OCI-LY7 (cell line): ENCODE data around the gene CHRNA5. TPM values are rescaled to one million over a fixed set of nuclear protein-coding genes. Genes with fewer than 3 reads are reported as not detected.
A peak's percentile ranks its signal among the peaks of the same experiment; 100 is the strongest.

ENCODE experiments used
- BruUV-seq: library from RNA; stranded (reverse); fragments of 400-500 nt; replicated peaks from 2 replicates; lab custom pipeline; 2021; lab: Mats Ljungman, UMichigan
- CTCF ChIA-PET: fragments of 300-600 bp; sonication (Branson Sonifier 250); formaldehyde crosslinking; loops from one replicate; lab custom pipeline; 2022; ENCODE audit warnings: antibody characterized with exemption; ENCODE audit not compliant: unreplicated experiment; lab: Charles Lee
- POLR2A ChIA-PET: fragments of 300-600 bp; sonication (Branson Sonifier 250); formaldehyde crosslinking; loops from one replicate; lab custom pipeline; 2022; ENCODE audit warnings: antibody characterized with exemption; lab: Charles Lee
- DNase-seq: peaks from one replicate; pipeline ENCODE4 v3.0.0-alpha.2; 2015; ENCODE audit warnings: low spot score
- H2AFZ ChIP-seq: fragments of 200-600 bp; sonication (generic), shearing (Covaris generic); 2 replicates; pipeline ENCODE4 v1.6.1; 2014; ENCODE audit warnings: mild to moderate bottlenecking, antibody characterized with exemption, low read length, moderate library complexity
- H3K27ac ChIP-seq: fragments of 200-600 bp; sonication (generic); 2 replicates; pipeline ENCODE4 v1.5.1; 2014; ENCODE audit warnings: mixed run types, low read depth, mild to moderate bottlenecking, moderate library complexity, low read length, inconsistent platforms; ENCODE audit not compliant: poor library complexity, severe bottlenecking
- H3K36me3 ChIP-seq: fragments of 200-600 bp; sonication (generic); 2 replicates; pipeline ENCODE4 v1.6.1; 2014; ENCODE audit warnings: mild to moderate bottlenecking, antibody characterized with exemption, low read length, moderate library complexity, mixed read lengths; ENCODE audit not compliant: insufficient read depth
- H3K4me1 ChIP-seq: fragments of 200-600 bp; sonication (generic); 2 replicates; pipeline ENCODE4 v1.5.1; 2014; ENCODE audit warnings: mild to moderate bottlenecking, low read length; ENCODE audit not compliant: insufficient read depth, poor library complexity, severe bottlenecking
- H3K4me2 ChIP-seq: fragments of 200-600 bp; sonication (generic); 2 replicates; pipeline ENCODE4 v1.6.1; 2014; ENCODE audit warnings: mild to moderate bottlenecking, low read length
- H3K4me3 ChIP-seq: fragments of 200-600 bp; sonication (generic); 2 replicates; pipeline ENCODE4 v1.5.1; 2014; ENCODE audit warnings: mild to moderate bottlenecking, low read depth, low read length; ENCODE audit not compliant: poor library complexity, severe bottlenecking
- H3K79me2 ChIP-seq: fragments of 200-600 bp; sonication (generic); 2 replicates; pipeline ENCODE4 v1.6.1; 2016; ENCODE audit warnings: low read depth, mild to moderate bottlenecking, low read length, moderate library complexity, mixed read lengths; ENCODE audit not compliant: insufficient read depth
- H3K9me2 ChIP-seq: fragments of 200-600 bp; sonication (generic); 2 replicates; pipeline ENCODE4 v1.6.1; 2016; ENCODE audit warnings: mild to moderate bottlenecking, low read length, mixed read lengths; ENCODE audit not compliant: insufficient read depth
- H3K9me3 ChIP-seq: fragments of 200-600 bp; sonication (generic); 2 replicates; pipeline ENCODE4 v1.6.1; 2014; ENCODE audit warnings: mild to moderate bottlenecking, mixed run types, low read length, mixed read lengths
- H4K20me1 ChIP-seq: fragments of 200-600 bp; sonication (generic); 2 replicates; pipeline ENCODE4 v1.6.1; 2014; ENCODE audit warnings: mild to moderate bottlenecking, antibody characterized with exemption, low read length, moderate library complexity, mixed read lengths; ENCODE audit not compliant: insufficient read depth
- EZH2phosphoT487 ChIP-seq: fragments of 200-600 bp; sonication (generic); IDR thresholded peaks from 2 replicates; pipeline ENCODE4 v1.6.1; 2018; ENCODE audit warnings: low read depth, borderline replicate concordance, mild to moderate bottlenecking, mixed run types, antibody characterized with exemption, low read length, moderate library complexity, mixed read lengths
- intact Hi-C: fragments of 100-400 bp; cut with micrococcal nuclease; formaldehyde crosslinking; loops from one replicate; pipeline ENCODE4 v1.10.0; 2022; ENCODE audit not compliant: unreplicated experiment
- total RNA-seq, 2 experiments: library from RNA; depleted of rRNA in 1 of 2; stranded (reverse); fragments of >200 nt in 1 of 2; shearing (Covaris generic) in 1 of 2; gene quantifications; 2 replicates each; pipeline ENCODE4 v1.2.3, GENCODE V29; 2014 to 2022
- TF ChIP-seq, protein P1 (sequence below): fragments of 200-600 bp; sonication (generic); conservative IDR thresholded peaks from 2 replicates; pipeline ENCODE4 v1.5.1; 2014; ENCODE audit warnings: mild to moderate bottlenecking, antibody characterized with exemption, low read length, moderate library complexity, mixed read lengths

CHRNA5 gene
- total RNA-seq, 2 experiments from 2014 or later, result 2.8 to 9.1 TPM

DNA sequence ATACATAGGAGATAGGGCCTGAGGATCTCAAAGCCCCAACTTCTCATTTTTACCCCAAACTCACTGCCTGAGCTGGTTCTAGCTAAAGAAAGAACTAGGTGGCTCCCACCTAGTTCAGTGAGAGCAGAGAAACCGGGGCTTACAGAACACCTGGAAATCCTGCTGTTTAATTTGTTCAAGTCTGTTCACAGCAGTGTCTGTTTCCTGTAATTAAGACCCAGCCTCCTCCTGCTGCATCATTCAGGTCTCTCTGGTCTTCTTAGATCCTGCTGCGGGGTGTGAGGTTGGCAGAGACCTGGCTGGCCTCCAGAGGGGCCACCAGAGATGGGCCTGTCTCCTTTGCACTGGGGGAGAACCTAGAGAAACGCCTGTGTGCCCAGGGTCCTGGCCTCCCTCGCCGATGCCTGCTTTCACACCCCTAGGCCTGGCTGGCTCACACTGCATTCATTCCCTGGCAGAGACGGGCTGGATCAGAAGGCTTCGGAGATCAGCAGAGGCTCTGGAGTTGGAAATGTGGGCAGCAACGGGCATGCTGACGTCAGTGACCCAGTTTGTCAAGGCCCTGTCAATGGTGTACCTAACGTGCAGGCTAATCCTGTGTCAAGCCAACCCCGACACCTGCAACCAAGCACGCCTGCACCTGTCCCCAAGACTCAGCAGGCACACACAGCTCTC, 60.4 kb downstream of the CHRNA5 start:
- no peak overlapping the region for H3K27ac ChIP-seq
- intact Hi-C loops, result no loop called here
- H3K36me3 ChIP-seq, result no peaks in the 10 kb centered on the region
- no peak overlapping the region for H3K4me2 ChIP-seq
- DNase-seq, result peak; percentile 8
- ChIA-PET POLR2A (no interaction called here), CTCF (no interaction called here)
- no peaks in the 10 kb centered on the region for H3K4me1 ChIP-seq
- H4K20me1 ChIP-seq, result no peaks in the 10 kb centered on the region
- TF ChIP-seq EZH2phosphoT487, result no peak
- TF ChIP-seq, protein P1, sequence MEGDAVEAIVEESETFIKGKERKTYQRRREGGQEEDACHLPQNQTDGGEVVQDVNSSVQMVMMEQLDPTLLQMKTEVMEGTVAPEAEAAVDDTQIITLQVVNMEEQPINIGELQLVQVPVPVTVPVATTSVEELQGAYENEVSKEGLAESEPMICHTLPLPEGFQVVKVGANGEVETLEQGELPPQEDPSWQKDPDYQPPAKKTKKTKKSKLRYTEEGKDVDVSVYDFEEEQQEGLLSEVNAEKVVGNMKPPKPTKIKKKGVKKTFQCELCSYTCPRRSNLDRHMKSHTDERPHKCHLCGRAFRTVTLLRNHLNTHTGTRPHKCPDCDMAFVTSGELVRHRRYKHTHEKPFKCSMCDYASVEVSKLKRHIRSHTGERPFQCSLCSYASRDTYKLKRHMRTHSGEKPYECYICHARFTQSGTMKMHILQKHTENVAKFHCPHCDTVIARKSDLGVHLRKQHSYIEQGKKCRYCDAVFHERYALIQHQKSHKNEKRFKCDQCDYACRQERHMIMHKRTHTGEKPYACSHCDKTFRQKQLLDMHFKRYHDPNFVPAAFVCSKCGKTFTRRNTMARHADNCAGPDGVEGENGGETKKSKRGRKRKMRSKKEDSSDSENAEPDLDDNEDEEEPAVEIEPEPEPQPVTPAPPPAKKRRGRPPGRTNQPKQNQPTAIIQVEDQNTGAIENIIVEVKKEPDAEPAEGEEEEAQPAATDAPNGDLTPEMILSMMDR, result no peak
- no peaks in the 10 kb centered on the region for H3K79me2 ChIP-seq
- H3K9me3 ChIP-seq, result no peaks in the 10 kb centered on the region
- BruUV-seq, result no TSS peak
- no peak overlapping the region for H2AFZ ChIP-seq
- no peak overlapping the region for H3K4me3 ChIP-seq
- no peaks in the 10 kb centered on the region for H3K9me2 ChIP-seq

DNA sequence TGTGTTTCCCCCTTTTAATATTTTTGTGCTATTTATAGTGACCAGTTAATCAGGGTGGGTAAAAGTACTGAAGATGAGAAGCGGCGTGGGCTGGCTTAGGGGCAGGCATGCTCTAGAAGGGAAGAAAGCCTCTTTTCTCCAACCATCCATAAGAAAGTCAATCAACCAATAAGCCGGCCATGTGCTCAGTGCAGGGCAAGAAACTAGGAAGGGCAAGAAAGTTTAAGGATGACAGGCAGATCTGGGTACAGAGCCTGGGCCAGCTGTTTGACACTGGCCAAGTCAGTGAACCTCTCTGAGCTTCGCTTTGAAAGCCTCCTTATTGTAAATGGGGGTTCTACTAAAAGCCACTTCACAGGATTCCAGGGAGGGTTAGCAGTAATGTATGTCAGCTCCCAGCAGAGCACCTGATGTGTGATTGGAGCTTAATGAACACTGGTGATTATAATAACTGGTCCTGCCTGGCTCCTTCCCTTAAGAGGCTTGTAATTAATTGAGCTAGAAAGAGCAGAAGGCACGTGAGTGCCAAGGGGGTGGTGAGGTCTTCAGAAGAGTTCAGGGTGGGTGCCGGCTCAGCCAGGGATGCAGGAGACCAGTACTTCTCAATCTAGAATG, 61.2 kb downstream of the CHRNA5 start:
- Histone ChIP-seq H3K4me1 (no peaks in the 10 kb centered on the region), H3K36me3 (no peaks in the 10 kb centered on the region), H3K4me3 (no peak overlapping the region), H3K79me2 (no peaks in the 10 kb centered on the region), H2AFZ (no peak overlapping the region), H3K9me3 (no peaks in the 10 kb centered on the region), H3K27ac (no peak overlapping the region), H4K20me1 (no peaks in the 10 kb centered on the region), H3K9me2 (no peaks in the 10 kb centered on the region), H3K4me2 (no peak overlapping the region)
- DNase-seq, result no peak
- POLR2A ChIA-PET, result no interaction called here
- CTCF ChIA-PET, result no interaction called here
- intact Hi-C loops, result no loop called here
- TF ChIP-seq, protein P1, result no peak
- no peak for TF ChIP-seq EZH2phosphoT487
- BruUV-seq, result no TSS peak

DNA sequence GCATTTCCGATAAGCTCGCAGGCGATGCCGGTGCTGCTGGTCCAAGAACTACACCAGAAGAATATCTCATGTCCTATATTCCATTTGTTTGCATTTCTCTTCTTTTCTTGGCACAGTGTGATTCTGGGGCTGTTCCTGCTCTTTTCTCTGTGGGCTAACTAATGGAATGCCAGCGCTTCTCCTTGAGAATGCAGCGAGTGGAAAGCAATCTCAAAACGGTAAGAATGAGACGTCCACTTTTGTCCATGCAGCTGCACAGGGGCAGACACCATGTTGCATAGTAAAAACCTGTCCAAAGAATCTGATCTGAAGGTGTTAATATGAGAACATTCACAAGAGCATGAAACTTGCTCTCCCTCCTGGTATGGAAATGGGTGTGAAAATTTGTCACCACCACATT, 62.0 kb downstream of the CHRNA5 start:
- Histone ChIP-seq H3K4me1 (no peaks in the 10 kb centered on the region), H3K9me2 (no peaks in the 10 kb centered on the region), H3K79me2 (no peaks in the 10 kb centered on the region), H3K9me3 (no peaks in the 10 kb centered on the region), H3K36me3 (no peaks in the 10 kb centered on the region), H2AFZ (no peak overlapping the region), H3K27ac (no peak overlapping the region), H3K4me3 (no peak overlapping the region), H3K4me2 (no peak overlapping the region), H4K20me1 (no peaks in the 10 kb centered on the region)
- ChIA-PET POLR2A (no interaction called here), CTCF (no interaction called here)
- TF ChIP-seq, protein P1, result no peak
- no peak for TF ChIP-seq EZH2phosphoT487
- intact Hi-C loops, result no loop called here
- no peak for DNase-seq
- BruUV-seq, result no TSS peak
